HCT116 (cell line): Measurements from ENCODE around the gene JPH3. TPM values are rescaled to one million over a fixed set of nuclear protein-coding genes. Genes with fewer than 3 reads are reported as not detected.

Source experiments
- ATAC-seq: fragments of 200-7000 bp; cut with Tn5 transposase; 2 replicates; pipeline ENCODE4 v1.9.1; 2020; ENCODE audit warnings: mild to moderate bottlenecking, moderate library complexity
- BruUV-seq: library from RNA; stranded (reverse); fragments of 400-500 nt; replicated peaks from 2 replicates; lab custom pipeline; 2021; lab: Mats Ljungman, UMichigan
- CTCF ChIA-PET: fragments of 300-600 bp; sonication (Branson Sonifier 250); formaldehyde crosslinking; loops from one replicate; lab custom pipeline; 2021; ENCODE audit warnings: antibody characterized with exemption; lab: Charles Lee
- POLR2A ChIA-PET: fragments of 300-600, 350-600 bp; sonication (Branson Sonifier 250); formaldehyde crosslinking; loops from one replicate; lab custom pipeline; 2021; ENCODE audit warnings: antibody characterized with exemption; lab: Charles Lee
- RAD21 ChIA-PET, 2 experiments: fragments of 300-600 bp; sonication (Branson Sonifier 250); formaldehyde crosslinking; loops; one replicate each; lab custom pipeline; 2023; ENCODE audit warnings: low total read pairs in 2 of 2; ENCODE audit not compliant: uncharacterized antibody in 2 of 2, unreplicated experiment in 2 of 2, low non-redundant PET in 1 of 2; lab: Charles Lee
- DNase-seq: peaks from one replicate; pipeline ENCODE4 v3.0.0-alpha.2; 2010; ENCODE audit warnings: low read depth, low spot score
- H2AFZ ChIP-seq: fragments of 200-600 bp; shearing (Covaris generic), sonication (generic); 2 replicates; pipeline ENCODE4 v1.6.1; 2017; ENCODE audit warnings: low read depth, mixed run types, mixed read lengths, antibody characterized with exemption, low read length; ENCODE audit not compliant: poor library complexity, severe bottlenecking
- H3K27ac ChIP-seq: 2 replicates; pipeline ENCODE4 v1.5.1; 2012; ENCODE audit warnings: low read depth, low read length
- H3K27me3 ChIP-seq: fragments of 200-600 bp; sonication (generic); 2 replicates; pipeline ENCODE4 v1.6.1; 2016; ENCODE audit warnings: mixed run types, low read length, mixed read lengths; ENCODE audit not compliant: insufficient read depth
- H3K36me3 ChIP-seq, 2 experiments: fragments of 200-500 bp in 1 of 2; fragments of 200-600 bp in 1 of 2; sonication (Bioruptor generic) in 1 of 2; sonication (generic) in 1 of 2; 2 replicates each; pipeline versions ENCODE4 v1.5.1 to v1.6.1; 2014 to 2016; ENCODE audit warnings: low read length in 2 of 2, inconsistent platforms in 1 of 2, mixed read lengths in 1 of 2, mixed run types in 1 of 2; ENCODE audit not compliant: insufficient read depth in 2 of 2, control insufficient read depth in 1 of 2
- H3K4me1 ChIP-seq, 2 experiments: fragments of 200-600 bp in 1 of 2; sonication (generic) in 1 of 2; 2 replicates each; pipeline versions ENCODE4 v1.5.1 to v1.6.1; 2012 to 2017; ENCODE audit warnings: low read length in 2 of 2, inconsistent platforms in 1 of 2, mild to moderate bottlenecking in 1 of 2, mixed read lengths in 1 of 2, mixed run types in 1 of 2, moderate library complexity in 1 of 2; ENCODE audit not compliant: insufficient read depth in 2 of 2, control insufficient read depth in 1 of 2
- H3K4me2 ChIP-seq: fragments of 200-600 bp; sonication (generic); 2 replicates; pipeline ENCODE4 v1.6.1; 2017; ENCODE audit warnings: mixed run types, low read length, mixed read lengths
- H3K4me3 ChIP-seq, 2 experiments: fragments of 200-600 bp in 1 of 2; sonication (generic) in 1 of 2; replicated peaks in 1 of 2; 2 replicates each; pipeline ENCODE4 v1.5.1; 2011 to 2016; ENCODE audit warnings: low read length in 2 of 2, control low read depth in 1 of 2, low read depth in 1 of 2, mild to moderate bottlenecking in 1 of 2, mixed read lengths in 1 of 2, mixed run types in 1 of 2
- H3K79me2 ChIP-seq: fragments of 200-600 bp; sonication (generic); 2 replicates; pipeline ENCODE4 v1.6.1; 2017; ENCODE audit warnings: mild to moderate bottlenecking, mixed run types, low read length, moderate library complexity, mixed read lengths; ENCODE audit not compliant: insufficient read depth
- H3K9ac ChIP-seq: fragments of 200-600 bp; sonication (generic); 2 replicates; pipeline ENCODE4 v1.6.1; 2016; ENCODE audit warnings: low read length, mixed read lengths
- H3K9me2 ChIP-seq: fragments of 200-600 bp; sonication (generic), shearing (Covaris generic); 2 replicates; pipeline ENCODE4 v1.6.1; 2017; ENCODE audit warnings: mixed run types, mild to moderate bottlenecking, moderate library complexity; ENCODE audit not compliant: insufficient read depth
- H3K9me3 ChIP-seq, 2 experiments: fragments of 200-500 bp in 1 of 2; fragments of 200-600 bp in 1 of 2; sonication (Bioruptor generic) in 1 of 2; sonication (generic) in 1 of 2; 2 replicates each; pipeline ENCODE4 v1.6.1; 2014 to 2017; ENCODE audit warnings: low read length in 2 of 2, mixed read lengths in 2 of 2, inconsistent platforms in 1 of 2, low read depth in 1 of 2, mild to moderate bottlenecking in 1 of 2, mixed run types in 1 of 2, moderate library complexity in 1 of 2; ENCODE audit not compliant: control insufficient read depth in 1 of 2, insufficient read depth in 1 of 2
- H4K20me1 ChIP-seq: fragments of 200-600 bp; sonication (generic), shearing (Covaris generic); 2 replicates; pipeline ENCODE4 v1.6.1; 2017; ENCODE audit warnings: mixed run types, mild to moderate bottlenecking, moderate library complexity; ENCODE audit not compliant: insufficient read depth
- ATF3 ChIP-seq: IDR thresholded peaks from 2 replicates; pipeline ENCODE4 v1.6.1; 2012
- CEBPB ChIP-seq: IDR thresholded peaks from 2 replicates; pipeline ENCODE4 v1.6.1; 2012; ENCODE audit warnings: low read depth
- CTCF ChIP-seq, 3 experiments: fragments of 200-600 bp in 1 of 3; sonication (generic) in 1 of 3; IDR thresholded peaks in 2 of 3; conservative IDR thresholded peaks in 1 of 3; 2 replicates each; pipeline ENCODE4 v1.5.1; 2012 to 2017; ENCODE audit warnings: low read depth in 2 of 3, low read length in 2 of 3, antibody characterized with exemption in 1 of 3, borderline replicate concordance in 1 of 3, control low read depth in 1 of 3, mild to moderate bottlenecking in 1 of 3, mixed read lengths in 1 of 3, mixed run types in 1 of 3, moderate library complexity in 1 of 3; ENCODE audit not compliant: insufficient read depth in 1 of 3
- EGR1 ChIP-seq: IDR thresholded peaks from 2 replicates; pipeline ENCODE4 v1.6.1; 2012; ENCODE audit warnings: low read depth
- ELF1 ChIP-seq: IDR thresholded peaks from 2 replicates; pipeline ENCODE4 v1.6.1; 2012; ENCODE audit warnings: low read depth, borderline replicate concordance
- EZH2 ChIP-seq: fragments of 200-600 bp; sonication (generic); IDR thresholded peaks from 2 replicates; pipeline ENCODE4 v1.6.1; 2017; ENCODE audit warnings: antibody characterized with exemption, mixed run types
- EZH2phosphoT487 ChIP-seq: fragments of 200-600 bp; IDR thresholded peaks from 2 replicates; pipeline ENCODE4 v1.6.1; 2018; ENCODE audit warnings: antibody characterized with exemption, borderline replicate concordance
- FOSL1 ChIP-seq: IDR thresholded peaks from 2 replicates; pipeline ENCODE4 v1.6.1; 2012; ENCODE audit warnings: low read depth
- JUND ChIP-seq: IDR thresholded peaks from 2 replicates; pipeline ENCODE4 v1.6.1; 2012
- POLR2A ChIP-seq: IDR thresholded peaks from 2 replicates; pipeline ENCODE4 v1.7.0; 2011; ENCODE audit warnings: borderline replicate concordance; ENCODE audit not compliant: insufficient read depth, insufficient read length; ENCODE audit errors: extremely low read depth
- RAD21 ChIP-seq: IDR thresholded peaks from 2 replicates; pipeline ENCODE4 v1.6.1; 2012; ENCODE audit warnings: low read depth, mild to moderate bottlenecking
- REST ChIP-seq: IDR thresholded peaks from 2 replicates; pipeline ENCODE4 v1.6.1; 2012; ENCODE audit warnings: low read depth
- ZFX ChIP-seq: fragments of 450-650 bp; IDR thresholded peaks from 2 replicates; pipeline ENCODE4 v1.6.1; 2017
- ZNF274 ChIP-seq: fragments of 200-500 bp; sonication (Bioruptor generic); IDR thresholded peaks from 2 replicates; pipeline ENCODE4 v1.6.1; 2014; ENCODE audit warnings: mild to moderate bottlenecking, low read depth, low read length, inconsistent platforms
- intact Hi-C: fragments of 100-400 bp; cut with micrococcal nuclease; formaldehyde crosslinking; loops from 2 replicates; pipeline ENCODE4 v1.10.0; 2022
- total RNA-seq: library from RNA; stranded (reverse); gene quantifications from one replicate; pipeline ENCODE4 v1.2.1, GENCODE V29; 2021; ENCODE audit not compliant: unreplicated experiment

JPH3 gene
- total RNA-seq, 1 experiment from 2014 or later = 0.10 TPM

GRCh38 chr16:87705771-87706277 lies 103.5 kb downstream of the JPH3 start:
- ATAC-seq (no peak), DNase-seq (no peak)
- no peak for TF ChIP-seq EGR1
- TF ChIP-seq EZH2 = no peak
- TF ChIP-seq ELF1 = no peak
- no peak for TF ChIP-seq ZFX
- TF ChIP-seq JUND = no peak
- no peak for TF ChIP-seq POLR2A
- no peak for TF ChIP-seq ZNF274
- no peak for TF ChIP-seq RAD21
- TF ChIP-seq CEBPB = no peak
- TF ChIP-seq ATF3 = no peak
- TF ChIP-seq EZH2phosphoT487 = no peak
- TF ChIP-seq REST = no peak
- TF ChIP-seq FOSL1 = no peak
- TF ChIP-seq CTCF (IDR thresholded peaks at IDR 0.05 in 2 of 3, conservative IDR thresholded peaks at IDR 0.05 in 1 of 3; ENCODE audit: borderline replicate concordance in 1 of 3, insufficient read depth in 1 of 3, low read depth in 2 of 3, low read length in 2 of 3) = no peak
- Histone ChIP-seq H3K79me2 (peaks cover 11% of the 10 kb centered on the region; the same call in 1 of the 2 replicates), H2AFZ (no peak overlapping the region), H3K4me3 (no peak overlapping the region), H3K9ac (no peak overlapping the region), H3K27ac (no peak overlapping the region), H3K4me1 (no peaks in the 10 kb centered on the region), H3K4me2 (no peak overlapping the region), H3K9me2 (no peaks in the 10 kb centered on the region), H4K20me1 (no peaks in the 10 kb centered on the region), H3K9me3 (no peaks in the 10 kb centered on the region), H3K27me3 (no peaks in the 10 kb centered on the region), H3K36me3 (peaks cover 8 to 29% of the 10 kb centered on the region in 2 experiments; a peak in 3 of 4 replicates)
- BruUV-seq = no TSS peak
- CTCF ChIA-PET = interaction anchor here (1.1 kb wide), 1 partner anchor 24 kb away, joined by 3 read pairs; no protein-coding TSS in a partner anchor
- intact Hi-C loops = no loop called here
- POLR2A ChIA-PET = no interaction called here
- RAD21 ChIA-PET = interaction anchor here in 1 of 2 experiments (0.6 kb wide), 1 partner anchor 11 kb away, joined by 4 read pairs; no protein-coding TSS in a partner anchor
